IMR-90 (cell line): Measurements from ENCODE around the gene TMEM209. TPM values are rescaled to one million over a fixed set of nuclear protein-coding genes. Genes with fewer than 3 reads are reported as not detected.

ENCODE experiments used
- ATAC-seq: fragments of 200-7000 bp; cut with Tn5 transposase; 2 replicates; pipeline ENCODE4 v1.9.1; 2020; ENCODE audit warnings: low read depth, mild to moderate bottlenecking, moderate library complexity
- BruUV-seq: library from RNA; stranded (reverse); fragments of 400-500 nt; replicated peaks from 2 replicates; lab custom pipeline; 2021; lab: Mats Ljungman, UMichigan
- CTCF ChIA-PET: fragments of 300-600 bp; formaldehyde crosslinking; extraction: SDS; loops from one replicate; lab custom pipeline; 2021; ENCODE audit warnings: antibody characterized with exemption; lab: Yijun Ruan, JAX
- POLR2A ChIA-PET: fragments of 300-600 bp; sonication (Branson Sonifier 250); formaldehyde crosslinking; loops from one replicate; lab custom pipeline; 2022; ENCODE audit warnings: antibody characterized with exemption; ENCODE audit not compliant: unreplicated experiment; lab: Charles Lee
- DNase-seq: peaks from one replicate; pipeline ENCODE4 v3.0.0; 2013
- H2AFZ ChIP-seq: replicated peaks from 2 replicates; pipeline ENCODE3; 2013; ENCODE audit warnings: low read length, mild to moderate bottlenecking; ENCODE audit not compliant: poor library complexity
- H2AK5ac ChIP-seq: 2 replicates; pipeline ENCODE4 v1.6.1; 2013; ENCODE audit warnings: low read depth, low read length, inconsistent platforms
- H2AK9ac ChIP-seq: replicated peaks from 2 replicates; pipeline ENCODE3; 2013; ENCODE audit warnings: mild to moderate bottlenecking, low read depth, low read length, moderate library complexity; ENCODE audit not compliant: poor library complexity
- H2BK120ac ChIP-seq: 2 replicates; pipeline ENCODE4 v1.6.1; 2013; ENCODE audit warnings: low read depth, low read length, inconsistent platforms
- H2BK15ac ChIP-seq: 3 replicates; pipeline ENCODE4 v1.6.1; 2013; ENCODE audit warnings: low read depth, low read length, inconsistent platforms
- H2BK20ac ChIP-seq: 2 replicates; pipeline ENCODE4 v1.6.1; 2013; ENCODE audit warnings: low read depth, mild to moderate bottlenecking, inconsistent platforms, low read length, moderate library complexity
- H2BK5ac ChIP-seq: 2 replicates; pipeline ENCODE4 v1.6.1; 2013; ENCODE audit warnings: mild to moderate bottlenecking, low read depth, low read length, inconsistent platforms; ENCODE audit not compliant: poor library complexity, severe bottlenecking
- H3K14ac ChIP-seq: replicated peaks from 2 replicates; pipeline ENCODE4 v1.6.1; 2013; ENCODE audit warnings: low read depth, low read length, inconsistent platforms
- H3K18ac ChIP-seq: 2 replicates; pipeline ENCODE4 v1.6.1; 2013; ENCODE audit warnings: low read depth, low read length, control low read depth
- H3K23ac ChIP-seq: 2 replicates; pipeline ENCODE4 v1.6.1; 2013; ENCODE audit warnings: low read depth, low read length, inconsistent platforms
- H3K27ac ChIP-seq: 2 replicates; pipeline ENCODE4 v1.5.1; 2013; ENCODE audit warnings: mild to moderate bottlenecking, control low read depth, low read length; ENCODE audit not compliant: insufficient read depth
- H3K27me3 ChIP-seq: 2 replicates; pipeline ENCODE4 v1.6.1; 2013; ENCODE audit warnings: low read length; ENCODE audit not compliant: control insufficient read depth, insufficient read depth
- H3K36me3 ChIP-seq: 2 replicates; pipeline ENCODE4 v1.6.1; 2013; ENCODE audit warnings: low read length, mixed read lengths; ENCODE audit not compliant: control insufficient read depth, insufficient read depth
- H3K4ac ChIP-seq: 2 replicates; pipeline ENCODE4 v1.6.1; 2013; ENCODE audit warnings: low read depth, low read length, inconsistent platforms
- H3K4me1 ChIP-seq: 2 replicates; pipeline ENCODE4 v1.6.1; 2013; ENCODE audit warnings: low read length, mixed read lengths; ENCODE audit not compliant: control insufficient read depth, insufficient read depth
- H3K4me2 ChIP-seq: 2 replicates; pipeline ENCODE4 v1.6.1; 2013; ENCODE audit warnings: low read depth, mild to moderate bottlenecking, control low read depth, low read length, moderate library complexity
- H3K4me3 ChIP-seq: 2 replicates; pipeline ENCODE4 v1.5.1; 2013; ENCODE audit warnings: low read depth, mild to moderate bottlenecking, control low read depth, low read length, moderate library complexity; ENCODE audit not compliant: insufficient read depth
- H3K56ac ChIP-seq: 2 replicates; pipeline ENCODE4 v1.6.1; 2013; ENCODE audit warnings: low read length, inconsistent platforms; ENCODE audit not compliant: insufficient read depth; ENCODE audit errors: extremely low read depth
- H3K79me1 ChIP-seq, 2 experiments: 2 replicates each; pipeline ENCODE4 v1.6.1; 2013; ENCODE audit warnings: low read length in 2 of 2, inconsistent platforms in 1 of 2, low read depth in 1 of 2
- H3K9ac ChIP-seq: 2 replicates; pipeline ENCODE4 v1.6.1; 2013; ENCODE audit warnings: low read depth, low read length, control low read depth
- H3K9me1 ChIP-seq: 2 replicates; pipeline ENCODE4 v1.6.1; 2013; ENCODE audit warnings: low read length, inconsistent platforms; ENCODE audit not compliant: insufficient read depth
- H3K9me3 ChIP-seq: 2 replicates; pipeline ENCODE4 v1.6.1; 2013; ENCODE audit warnings: low read length; ENCODE audit not compliant: control insufficient read depth, insufficient read depth
- H4K20me1 ChIP-seq: 2 replicates; pipeline ENCODE4 v1.6.1; 2013; ENCODE audit warnings: low read length, inconsistent platforms; ENCODE audit not compliant: insufficient read depth
- H4K5ac ChIP-seq: 2 replicates; pipeline ENCODE4 v1.6.1; 2013; ENCODE audit warnings: mild to moderate bottlenecking, low read depth, low read length, control low read depth
- H4K8ac ChIP-seq, 2 experiments: 2 replicates each; pipeline ENCODE4 v1.6.1; 2013; ENCODE audit warnings: low read depth in 2 of 2, low read length in 2 of 2, control low read depth in 1 of 2, inconsistent platforms in 1 of 2
- H4K91ac ChIP-seq: 2 replicates; pipeline ENCODE4 v1.6.1; 2013; ENCODE audit warnings: low read depth, low read length, inconsistent platforms; ENCODE audit not compliant: insufficient read depth
- CEBPB ChIP-seq: IDR thresholded peaks from 2 replicates; pipeline ENCODE4 v1.6.1; 2012; ENCODE audit warnings: low read depth, low read length, improper control_type of control experiment
- CHD1 ChIP-seq: IDR thresholded peaks from 2 replicates; pipeline ENCODE4 v1.6.1; 2012; ENCODE audit warnings: low read depth, low read length, improper control_type of control experiment
- ELK1 ChIP-seq: fragments of 150-350 bp; IDR thresholded peaks from 2 replicates; pipeline ENCODE4 v1.6.1; 2016; ENCODE audit warnings: low read depth, mild to moderate bottlenecking, low read length, moderate library complexity, borderline replicate concordance
- MAFK ChIP-seq: IDR thresholded peaks from 2 replicates; pipeline ENCODE4 v1.6.1; 2012; ENCODE audit warnings: low read depth, low read length, improper control_type of control experiment
- MAZ ChIP-seq: IDR thresholded peaks from 2 replicates; pipeline ENCODE4 v1.6.1; 2012; ENCODE audit warnings: low read depth, mild to moderate bottlenecking, low read length, improper control_type of control experiment, moderate library complexity, borderline replicate concordance
- RFX5 ChIP-seq: IDR thresholded peaks from 2 replicates; pipeline ENCODE4 v1.8.0; 2012; ENCODE audit warnings: low read depth, mild to moderate bottlenecking, low read length, moderate library complexity
- USF2 ChIP-seq: fragments of 150-350 bp; IDR thresholded peaks from 2 replicates; pipeline ENCODE4 v1.6.1; 2017; ENCODE audit warnings: mild to moderate bottlenecking, antibody characterized with exemption, low read length, low read depth
- WGBS, 2 experiments: methylation state at CpG; one replicate each; pipeline versions ENCODE4 v1.1.5 to v1.1.7; 2013; ENCODE audit warnings: missing lambda C conversion rate in 2 of 2; ENCODE audit not compliant: insufficient read length in 1 of 2; ENCODE audit errors: extremely low coverage in 2 of 2; 5-methylcytosine and 5-hydroxymethylcytosine counted together
- dilution Hi-C: fragments of 300-500 bp; cut with HindIII; formaldehyde crosslinking; loops from one replicate; pipeline ENCODE4 v1.14.3; 2018; ENCODE audit warnings: low sequenced_read_pairs; ENCODE audit not compliant: unreplicated experiment
- in situ Hi-C: fragments of 300-500 bp; cut with MboI; formaldehyde crosslinking; loops from 3 replicates; pipeline ENCODE4 v1.14.3; 2019; ENCODE audit warnings: low sequenced_read_pairs, inconsistent platforms, mixed read lengths
- intact Hi-C: fragments of 100-400 bp; cut with micrococcal nuclease; formaldehyde crosslinking; loops from 2 replicates; pipeline ENCODE4 v1.10.0; 2022
- polyA plus RNA-seq, 3 experiments: library from polyadenylated mRNA; depleted of rRNA; stranded (reverse); fragments of >200 nt; gene quantifications; 2 replicates each; pipeline ENCODE4 v1.2.3, GENCODE V29; 2012; ENCODE audit warnings: low replicate concordance in 1 of 3
- total RNA-seq: library from RNA; depleted of rRNA; stranded (reverse); fragments of >200 nt; gene quantifications from 2 replicates; pipeline ENCODE4 v1.2.3, GENCODE V29; 2012

The TMEM209 gene
- total and polyA plus RNA-seq, 2 of the 4 experiments (the other 2 are of a cell fraction) = 8.0 to 11.3 TPM

GRCh38 chr7:130191791-130192190, 13.4 kb downstream of the TMEM209 start:
- intact Hi-C loops (no loop called here), in situ Hi-C loops (no loop called here), dilution Hi-C loops (no loop called here)
- Histone ChIP-seq H2BK5ac (no peak overlapping the region), H4K5ac (no peak overlapping the region), H3K14ac (no peak overlapping the region), H3K9me3 (no peaks in the 10 kb centered on the region), H3K36me3 (peaks cover 10% of the 10 kb centered on the region), H3K4me2 (no peak overlapping the region), H3K27me3 (no peaks in the 10 kb centered on the region), H4K8ac (no peak overlapping the region), H3K79me1 (peaks cover 0 to 7% of the 10 kb centered on the region in 2 experiments), H4K91ac (no peak overlapping the region), H2BK120ac (no peak overlapping the region), H3K18ac (no peak overlapping the region), H3K27ac (no peak overlapping the region), H3K56ac (no peak overlapping the region), H3K4ac (no peak overlapping the region), H2BK20ac (no peak overlapping the region), H2AK5ac (no peak overlapping the region), H3K9me1 (no peaks in the 10 kb centered on the region), H2AFZ (no peak overlapping the region), H2BK15ac (no peak overlapping the region), H3K9ac (no peak overlapping the region), H3K4me3 (no peak overlapping the region), H2AK9ac (no peak overlapping the region), H3K23ac (no peak overlapping the region), H3K4me1 (no peaks in the 10 kb centered on the region), H4K20me1 (no peaks in the 10 kb centered on the region)
- WGBS, 2 experiments = 94% methylated on average over 3 of the region's 7 CpGs; no CpG with 5 or more reads in 1 of the 2 experiments
- DNase-seq (no peak), ATAC-seq (no peak)
- ChIA-PET CTCF (interaction anchor here (1.4 kb wide), 1 partner anchor 13 kb away, joined by 5 read pairs; the partner anchor contains the start of gene TMEM209), POLR2A (no interaction called here)
- TF ChIP-seq CEBPB (no peak), MAFK (no peak), ELK1 (no peak), USF2 (no peak), RFX5 (no peak), MAZ (no peak), CHD1 (no peak)
- no TSS peak for BruUV-seq
